GM23338 (cell line): ENCODE measurements around the gene MAPKBP1. TPM values are rescaled to one million over a fixed set of nuclear protein-coding genes. Genes with fewer than 3 reads are reported as not detected.

Source experiments
- ATAC-seq: fragments of 200-7000 bp; cut with Tn5 transposase; 3 replicates; pipeline ENCODE4 v1.9.1; 2020
- DNase-seq: peaks from one replicate; pipeline ENCODE4 v3.0.0-alpha.2; 2015; ENCODE audit warnings: low spot score
- H2AFZ ChIP-seq: fragments of 200-600 bp; sonication (generic); 2 replicates; pipeline ENCODE4 v1.8.0; 2016; ENCODE audit warnings: antibody characterized with exemption, mild to moderate bottlenecking, moderate library complexity
- H3F3A ChIP-seq: fragments of 200-600 bp; sonication (generic); replicated peaks from 2 replicates; pipeline ENCODE4 v1.8.0; 2017; ENCODE audit warnings: antibody characterized with exemption, mixed run types, low read depth
- H3K27ac ChIP-seq: fragments of 200-600 bp; sonication (generic); 2 replicates; pipeline ENCODE4 v1.6.1; 2016; ENCODE audit warnings: low read depth
- H3K27me3 ChIP-seq: fragments of 200-600 bp; sonication (generic); 2 replicates; pipeline ENCODE4 v1.8.0; 2016; ENCODE audit warnings: mild to moderate bottlenecking, mixed run types, moderate library complexity; ENCODE audit not compliant: insufficient read depth
- H3K36me3 ChIP-seq: fragments of 200-600 bp; sonication (generic); 2 replicates; pipeline ENCODE4 v1.8.0; 2016; ENCODE audit warnings: mild to moderate bottlenecking; ENCODE audit not compliant: insufficient read depth
- H3K4me1 ChIP-seq: fragments of 200-600 bp; sonication (generic); 2 replicates; pipeline ENCODE4 v1.8.0; 2016; ENCODE audit warnings: mild to moderate bottlenecking, moderate library complexity; ENCODE audit not compliant: insufficient read depth
- H3K4me2 ChIP-seq: fragments of 200-600 bp; sonication (generic); 2 replicates; pipeline ENCODE4 v1.7.1; 2017; ENCODE audit warnings: mixed run types
- H3K4me3 ChIP-seq: fragments of 200-600 bp; sonication (generic); 2 replicates; pipeline ENCODE4 v1.6.1; 2016; ENCODE audit warnings: mixed run types
- H3K79me2 ChIP-seq: fragments of 200-600 bp; sonication (generic); replicated peaks from 2 replicates; pipeline ENCODE4 v1.8.0; 2017; ENCODE audit warnings: mild to moderate bottlenecking; ENCODE audit not compliant: insufficient read depth
- H3K9me2 ChIP-seq: fragments of 200-600 bp; sonication (generic); 2 replicates; pipeline ENCODE4 v1.8.0; 2017; ENCODE audit not compliant: insufficient read depth
- H4K20me1 ChIP-seq: fragments of 200-600 bp; sonication (generic); replicated peaks from 2 replicates; pipeline ENCODE4 v1.8.0; 2017; ENCODE audit warnings: mild to moderate bottlenecking; ENCODE audit not compliant: insufficient read depth
- H3K27ac Mint-ChIP-seq: 2 replicates; pipeline ENCODE4 v1.8.0; 2020; ENCODE audit warnings: inconsistent platforms, mild to moderate bottlenecking, moderate library complexity, mixed read lengths
- H3K27me3 Mint-ChIP-seq: 3 replicates; pipeline ENCODE4 v1.8.0; 2022; ENCODE audit warnings: low read depth, mild to moderate bottlenecking, moderate library complexity, mixed read lengths, inconsistent platforms; ENCODE audit not compliant: insufficient read depth, poor library complexity
- H3K36me3 Mint-ChIP-seq: 3 replicates; pipeline ENCODE4 v1.8.0; 2021; ENCODE audit warnings: low read depth, mild to moderate bottlenecking, inconsistent platforms, moderate library complexity, mixed read lengths
- H3K4me1 Mint-ChIP-seq: 3 replicates; pipeline ENCODE4 v1.8.0; 2020; ENCODE audit warnings: mild to moderate bottlenecking, inconsistent platforms, mixed read lengths
- H3K4me3 Mint-ChIP-seq: 3 replicates; pipeline ENCODE4 v1.8.0; 2021; ENCODE audit warnings: moderate library complexity, mild to moderate bottlenecking, inconsistent platforms, mixed read lengths
- H3K9me3 Mint-ChIP-seq: 3 replicates; pipeline ENCODE4 v1.8.0; 2020; ENCODE audit warnings: moderate library complexity, mild to moderate bottlenecking, inconsistent platforms, mixed read lengths
- CREB1 ChIP-seq: fragments of 250-450 bp; sonication (Bioruptor Pico); IDR thresholded peaks from 2 replicates; pipeline ENCODE4 v1.5.0; 2020; ENCODE audit warnings: low read depth, mild to moderate bottlenecking, moderate library complexity
- EZH2 ChIP-seq: fragments of 200-600 bp; sonication (generic); IDR thresholded peaks from one replicate; pipeline ENCODE4 v1.8.0; 2017; ENCODE audit warnings: antibody characterized with exemption, mild to moderate bottlenecking, low read depth; ENCODE audit not compliant: unreplicated experiment
- EZH2phosphoT487 ChIP-seq: fragments of 200-600 bp; sonication (generic); IDR thresholded peaks from one replicate; pipeline ENCODE4 v1.8.1; 2018; ENCODE audit warnings: antibody characterized with exemption; ENCODE audit not compliant: unreplicated experiment
- JUNB ChIP-seq: IDR thresholded peaks from one replicate; pipeline ENCODE4 v1.6.1; 2016; ENCODE audit warnings: antibody characterized with exemption; ENCODE audit not compliant: unreplicated experiment
- NANOG ChIP-seq: IDR thresholded peaks from 2 replicates; pipeline ENCODE4 v1.6.1; 2016; ENCODE audit warnings: antibody characterized with exemption, borderline replicate concordance
- POLR2AphosphoS5 ChIP-seq: IDR thresholded peaks from 2 replicates; pipeline ENCODE4 v1.6.1; 2016; ENCODE audit warnings: antibody characterized with exemption, low read depth
- STAT1 ChIP-seq: IDR thresholded peaks from one replicate; pipeline ENCODE4 v1.6.1; 2016; ENCODE audit warnings: antibody characterized with exemption; ENCODE audit not compliant: unreplicated experiment
- ZNF114 ChIP-seq: fragments of 250-450 bp; sonication (Bioruptor Pico); IDR thresholded peaks from 2 replicates; pipeline ENCODE4 v1.5.0; 2020; ENCODE audit warnings: mild to moderate bottlenecking, moderate library complexity
- ZNF331 ChIP-seq: fragments of 250-450 bp; sonication (Bioruptor Pico); IDR thresholded peaks from 2 replicates; pipeline ENCODE4 v1.5.0; 2020; ENCODE audit warnings: low read depth, mild to moderate bottlenecking, moderate library complexity
- polyA plus RNA-seq: library from polyadenylated mRNA; unstranded; fragments of >200 nt; fragmentation: Nextera tagmentation; extraction: Ambion mirVana; gene quantifications from 2 replicates; pipeline ENCODE4 v1.2.1, GENCODE V29; 2016
- total RNA-seq: library from RNA; depleted of rRNA; stranded (reverse); fragments of >200 nt; shearing (Covaris generic); gene quantifications from 2 replicates; pipeline ENCODE4 v1.2.3, GENCODE V29; 2014
- TF ChIP-seq, protein P1 (sequence below): IDR thresholded peaks from 2 replicates; pipeline ENCODE4 v1.6.1; 2016; ENCODE audit warnings: antibody characterized with exemption
- TF ChIP-seq, protein P2 (sequence below), 2 experiments: fragments of 200-600 bp in 1 of 2; sonication (generic) in 1 of 2; conservative IDR thresholded peaks; 2 replicates each; pipeline versions ENCODE4 v1.5.1 to v1.6.1; 2016 to 2017; ENCODE audit warnings: antibody characterized with exemption in 2 of 2, low read depth in 2 of 2, mild to moderate bottlenecking in 2 of 2, moderate library complexity in 1 of 2
- TF ChIP-seq, protein P3 (sequence below): IDR thresholded peaks from one replicate; pipeline ENCODE4 v1.6.1; 2018; ENCODE audit warnings: antibody characterized with exemption; ENCODE audit not compliant: unreplicated experiment

MAPKBP1 gene
- total and polyA plus RNA-seq, 2 experiments from 2014 or later, result 1.9 to 8.9 TPM

DNA sequence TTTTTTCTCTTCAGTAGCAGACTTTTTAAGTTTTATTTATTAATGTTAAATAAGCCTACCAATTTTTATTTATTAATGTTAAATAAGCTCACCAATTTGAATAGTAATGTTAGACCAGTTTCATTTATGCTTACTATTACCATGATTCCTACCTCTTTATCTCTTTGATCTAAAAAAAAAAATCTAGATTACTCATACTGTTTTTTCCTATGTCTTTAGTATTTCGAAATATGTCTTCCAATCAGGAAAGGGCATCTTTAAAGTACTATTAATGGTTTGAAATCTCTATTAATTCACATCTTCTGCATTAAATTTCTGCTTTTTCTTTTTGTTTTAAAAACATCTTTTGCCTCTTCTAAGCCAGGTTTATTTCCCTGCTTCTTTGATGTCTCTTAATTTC, 27.5 kb upstream of the MAPKBP1 start (continued):
- TF ChIP-seq, protein P1, sequence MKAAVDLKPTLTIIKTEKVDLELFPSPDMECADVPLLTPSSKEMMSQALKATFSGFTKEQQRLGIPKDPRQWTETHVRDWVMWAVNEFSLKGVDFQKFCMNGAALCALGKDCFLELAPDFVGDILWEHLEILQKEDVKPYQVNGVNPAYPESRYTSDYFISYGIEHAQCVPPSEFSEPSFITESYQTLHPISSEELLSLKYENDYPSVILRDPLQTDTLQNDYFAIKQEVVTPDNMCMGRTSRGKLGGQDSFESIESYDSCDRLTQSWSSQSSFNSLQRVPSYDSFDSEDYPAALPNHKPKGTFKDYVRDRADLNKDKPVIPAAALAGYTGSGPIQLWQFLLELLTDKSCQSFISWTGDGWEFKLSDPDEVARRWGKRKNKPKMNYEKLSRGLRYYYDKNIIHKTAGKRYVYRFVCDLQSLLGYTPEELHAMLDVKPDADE, result no peak
- TF ChIP-seq ZNF114 (CRISPR knock-in tag), result no peak
- TF ChIP-seq JUNB, result no peak
- TF ChIP-seq STAT1, result no peak
- TF ChIP-seq, protein P2, sequence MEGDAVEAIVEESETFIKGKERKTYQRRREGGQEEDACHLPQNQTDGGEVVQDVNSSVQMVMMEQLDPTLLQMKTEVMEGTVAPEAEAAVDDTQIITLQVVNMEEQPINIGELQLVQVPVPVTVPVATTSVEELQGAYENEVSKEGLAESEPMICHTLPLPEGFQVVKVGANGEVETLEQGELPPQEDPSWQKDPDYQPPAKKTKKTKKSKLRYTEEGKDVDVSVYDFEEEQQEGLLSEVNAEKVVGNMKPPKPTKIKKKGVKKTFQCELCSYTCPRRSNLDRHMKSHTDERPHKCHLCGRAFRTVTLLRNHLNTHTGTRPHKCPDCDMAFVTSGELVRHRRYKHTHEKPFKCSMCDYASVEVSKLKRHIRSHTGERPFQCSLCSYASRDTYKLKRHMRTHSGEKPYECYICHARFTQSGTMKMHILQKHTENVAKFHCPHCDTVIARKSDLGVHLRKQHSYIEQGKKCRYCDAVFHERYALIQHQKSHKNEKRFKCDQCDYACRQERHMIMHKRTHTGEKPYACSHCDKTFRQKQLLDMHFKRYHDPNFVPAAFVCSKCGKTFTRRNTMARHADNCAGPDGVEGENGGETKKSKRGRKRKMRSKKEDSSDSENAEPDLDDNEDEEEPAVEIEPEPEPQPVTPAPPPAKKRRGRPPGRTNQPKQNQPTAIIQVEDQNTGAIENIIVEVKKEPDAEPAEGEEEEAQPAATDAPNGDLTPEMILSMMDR (conservative IDR thresholded peaks at IDR 0.05; ENCODE audit: low read depth in 2 of 2), result no peak
- TF ChIP-seq CREB1, result no peak
- TF ChIP-seq, protein P3, sequence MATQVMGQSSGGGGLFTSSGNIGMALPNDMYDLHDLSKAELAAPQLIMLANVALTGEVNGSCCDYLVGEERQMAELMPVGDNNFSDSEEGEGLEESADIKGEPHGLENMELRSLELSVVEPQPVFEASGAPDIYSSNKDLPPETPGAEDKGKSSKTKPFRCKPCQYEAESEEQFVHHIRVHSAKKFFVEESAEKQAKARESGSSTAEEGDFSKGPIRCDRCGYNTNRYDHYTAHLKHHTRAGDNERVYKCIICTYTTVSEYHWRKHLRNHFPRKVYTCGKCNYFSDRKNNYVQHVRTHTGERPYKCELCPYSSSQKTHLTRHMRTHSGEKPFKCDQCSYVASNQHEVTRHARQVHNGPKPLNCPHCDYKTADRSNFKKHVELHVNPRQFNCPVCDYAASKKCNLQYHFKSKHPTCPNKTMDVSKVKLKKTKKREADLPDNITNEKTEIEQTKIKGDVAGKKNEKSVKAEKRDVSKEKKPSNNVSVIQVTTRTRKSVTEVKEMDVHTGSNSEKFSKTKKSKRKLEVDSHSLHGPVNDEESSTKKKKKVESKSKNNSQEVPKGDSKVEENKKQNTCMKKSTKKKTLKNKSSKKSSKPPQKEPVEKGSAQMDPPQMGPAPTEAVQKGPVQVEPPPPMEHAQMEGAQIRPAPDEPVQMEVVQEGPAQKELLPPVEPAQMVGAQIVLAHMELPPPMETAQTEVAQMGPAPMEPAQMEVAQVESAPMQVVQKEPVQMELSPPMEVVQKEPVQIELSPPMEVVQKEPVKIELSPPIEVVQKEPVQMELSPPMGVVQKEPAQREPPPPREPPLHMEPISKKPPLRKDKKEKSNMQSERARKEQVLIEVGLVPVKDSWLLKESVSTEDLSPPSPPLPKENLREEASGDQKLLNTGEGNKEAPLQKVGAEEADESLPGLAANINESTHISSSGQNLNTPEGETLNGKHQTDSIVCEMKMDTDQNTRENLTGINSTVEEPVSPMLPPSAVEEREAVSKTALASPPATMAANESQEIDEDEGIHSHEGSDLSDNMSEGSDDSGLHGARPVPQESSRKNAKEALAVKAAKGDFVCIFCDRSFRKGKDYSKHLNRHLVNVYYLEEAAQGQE, result no peak
- no peak for TF ChIP-seq ZNF331 (CRISPR knock-in tag)
- no peak for TF ChIP-seq EZH2
- TF ChIP-seq NANOG, result no peak
- TF ChIP-seq POLR2AphosphoS5, result no peak

DNA sequence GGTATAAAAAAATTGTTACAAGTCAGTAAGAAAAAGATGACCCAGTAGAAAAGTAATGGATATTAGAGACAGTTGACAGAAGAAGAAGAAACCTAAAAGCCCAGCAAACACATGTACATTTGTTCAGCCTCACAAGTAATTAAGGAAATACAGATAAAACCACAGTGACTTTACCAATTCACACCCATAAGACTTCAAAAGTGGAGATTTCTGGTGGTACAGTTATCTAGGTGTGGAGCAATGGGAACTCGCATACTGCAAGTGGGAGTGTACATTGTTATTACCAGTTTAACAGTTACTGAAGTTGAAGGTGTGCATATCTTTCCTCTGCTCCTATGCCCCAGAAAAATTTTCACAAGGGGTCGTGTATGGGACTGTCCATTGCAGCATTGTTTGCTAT, 18.1 kb upstream of the MAPKBP1 start:
- H3K27me3 Mint-ChIP-seq, result no peaks in the 10 kb centered on the region
- H3K4me1 Mint-ChIP-seq, result no peaks in the 10 kb centered on the region
- H2AFZ ChIP-seq, result no peak overlapping the region
- H3K4me3 ChIP-seq, result no peak overlapping the region
- no peaks in the 10 kb centered on the region for H3K79me2 ChIP-seq
- H3K27ac Mint-ChIP-seq, result no peak overlapping the region
- H3K36me3 Mint-ChIP-seq, result peaks cover 28% of the 10 kb centered on the region
- H3F3A ChIP-seq, result no peaks in the 10 kb centered on the region
- H3K27me3 ChIP-seq, result no peaks in the 10 kb centered on the region
- DNase-seq (no peak), ATAC-seq (no peak)
- no peak overlapping the region for H3K4me2 ChIP-seq
- H3K36me3 ChIP-seq, result peaks cover 15% of the 10 kb centered on the region
- no peaks in the 10 kb centered on the region for H3K9me2 ChIP-seq
- peak; percentile 54 for TF ChIP-seq EZH2phosphoT487
- TF ChIP-seq, protein P2 (conservative IDR thresholded peaks at IDR 0.05; ENCODE audit: low read depth in 2 of 2), result no peak
- H3K9me3 Mint-ChIP-seq, result no peaks in the 10 kb centered on the region
- no peak overlapping the region for H3K27ac ChIP-seq
- no peak overlapping the region for H3K4me3 Mint-ChIP-seq
- H3K4me1 ChIP-seq, result no peaks in the 10 kb centered on the region
- H4K20me1 ChIP-seq, result 0 out of 2 replicates have a peak, but pooled peaks cover 6% of the 10 kb centered on the region
